ENCODE results near the gene RPS15.

DNA sequence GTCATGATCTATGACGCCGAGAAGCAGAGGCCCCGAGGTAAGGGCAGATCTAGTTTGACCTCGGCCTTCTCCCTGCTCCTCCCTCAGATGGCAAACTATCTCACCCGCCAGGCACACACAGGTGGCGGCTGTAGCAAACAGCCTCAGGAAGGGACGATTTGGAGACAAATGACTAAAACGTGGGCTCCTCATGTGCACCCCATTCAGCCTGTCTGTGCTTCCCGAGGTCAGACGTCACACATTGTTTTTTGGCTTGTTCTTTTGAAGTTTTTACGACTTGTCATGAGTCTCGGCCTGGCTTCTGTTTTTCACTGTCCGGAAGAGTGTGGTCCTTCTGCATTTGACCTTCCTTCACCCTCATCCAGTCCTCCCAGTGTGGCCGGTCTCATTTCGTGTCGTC, 15.8 kb upstream of the RPS15 start:
- no peak for TF ChIP-seq GABPA (IDR thresholded peaks at IDR 0.05; ENCODE audit: low read depth)
- TF ChIP-seq, protein P1, sequence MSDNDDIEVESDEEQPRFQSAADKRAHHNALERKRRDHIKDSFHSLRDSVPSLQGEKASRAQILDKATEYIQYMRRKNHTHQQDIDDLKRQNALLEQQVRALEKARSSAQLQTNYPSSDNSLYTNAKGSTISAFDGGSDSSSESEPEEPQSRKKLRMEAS (IDR thresholded peaks at IDR 0.05; ENCODE audit: low read depth) = no peak
- TF ChIP-seq, protein P2, sequence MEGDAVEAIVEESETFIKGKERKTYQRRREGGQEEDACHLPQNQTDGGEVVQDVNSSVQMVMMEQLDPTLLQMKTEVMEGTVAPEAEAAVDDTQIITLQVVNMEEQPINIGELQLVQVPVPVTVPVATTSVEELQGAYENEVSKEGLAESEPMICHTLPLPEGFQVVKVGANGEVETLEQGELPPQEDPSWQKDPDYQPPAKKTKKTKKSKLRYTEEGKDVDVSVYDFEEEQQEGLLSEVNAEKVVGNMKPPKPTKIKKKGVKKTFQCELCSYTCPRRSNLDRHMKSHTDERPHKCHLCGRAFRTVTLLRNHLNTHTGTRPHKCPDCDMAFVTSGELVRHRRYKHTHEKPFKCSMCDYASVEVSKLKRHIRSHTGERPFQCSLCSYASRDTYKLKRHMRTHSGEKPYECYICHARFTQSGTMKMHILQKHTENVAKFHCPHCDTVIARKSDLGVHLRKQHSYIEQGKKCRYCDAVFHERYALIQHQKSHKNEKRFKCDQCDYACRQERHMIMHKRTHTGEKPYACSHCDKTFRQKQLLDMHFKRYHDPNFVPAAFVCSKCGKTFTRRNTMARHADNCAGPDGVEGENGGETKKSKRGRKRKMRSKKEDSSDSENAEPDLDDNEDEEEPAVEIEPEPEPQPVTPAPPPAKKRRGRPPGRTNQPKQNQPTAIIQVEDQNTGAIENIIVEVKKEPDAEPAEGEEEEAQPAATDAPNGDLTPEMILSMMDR (IDR thresholded peaks at IDR 0.05) = no peak
- no peak for TF ChIP-seq SIN3A (IDR thresholded peaks at IDR 0.05; ENCODE audit: borderline replicate concordance, low read depth, low read length)
- TF ChIP-seq YY1 (IDR thresholded peaks at IDR 0.05; ENCODE audit: low read depth) = no peak
- TF ChIP-seq SMC3 (IDR thresholded peaks at IDR 0.05; ENCODE audit: low read depth, low read length) = no peak
- TF ChIP-seq RAD21 (IDR thresholded peaks at IDR 0.05; ENCODE audit: low read length) = no peak
- TF ChIP-seq JUND (IDR thresholded peaks at IDR 0.05) = no peak
- TF ChIP-seq POLR2AphosphoS5 (IDR thresholded peaks at IDR 0.05; ENCODE audit: low read depth, low read length) = no peak
- no peak for TF ChIP-seq TAF1 (IDR thresholded peaks at IDR 0.05; ENCODE audit: borderline replicate concordance, low read depth, low read length)
- TF ChIP-seq, protein P3, sequence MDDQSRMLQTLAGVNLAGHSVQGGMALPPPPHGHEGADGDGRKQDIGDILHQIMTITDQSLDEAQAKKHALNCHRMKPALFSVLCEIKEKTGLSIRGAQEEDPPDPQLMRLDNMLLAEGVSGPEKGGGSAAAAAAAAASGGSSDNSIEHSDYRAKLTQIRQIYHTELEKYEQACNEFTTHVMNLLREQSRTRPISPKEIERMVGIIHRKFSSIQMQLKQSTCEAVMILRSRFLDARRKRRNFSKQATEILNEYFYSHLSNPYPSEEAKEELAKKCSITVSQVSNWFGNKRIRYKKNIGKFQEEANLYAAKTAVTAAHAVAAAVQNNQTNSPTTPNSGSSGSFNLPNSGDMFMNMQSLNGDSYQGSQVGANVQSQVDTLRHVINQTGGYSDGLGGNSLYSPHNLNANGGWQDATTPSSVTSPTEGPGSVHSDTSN (IDR thresholded peaks at IDR 0.05) = no peak
- no peak for TF ChIP-seq TCF12 (IDR thresholded peaks at IDR 0.05)

Data from SK-N-SH (cell line).